GM21526 (cell line): ENCODE results near the gene CAMTA1.

Experiments used
- ATAC-seq: cut with Tn5 transposase; IDR thresholded peaks from one replicate; pipeline ENCODE4 v1.9.1; 2021; ENCODE audit warnings: moderate library complexity; ENCODE audit not compliant: unreplicated experiment, low FRiP score

CAMTA1 gene

GRCh38 chr1:6922096-6922931 is 137.1 kb downstream of the CAMTA1 start:
- no peak for ATAC-seq

GRCh38 chr1:6923012-6923411 is 137.8 kb downstream of the CAMTA1 start:
- ATAC-seq = no peak

GRCh38 chr1:6923416-6923815 is 138.2 kb downstream of the CAMTA1 start:
- no peak for ATAC-seq

GRCh38 chr1:6923955-6924881 is 139.0 kb downstream of the CAMTA1 start:
- ATAC-seq = no peak

GRCh38 chr1:6924891-6925290 is 139.6 kb downstream of the CAMTA1 start:
- ATAC-seq = no peak

- ATAC-seq = no peak
Observed at GRCh38 chr1:6927626-6928025, 142.4 kb downstream of the CAMTA1 start.

- ATAC-seq = no peak
Observed at GRCh38 chr1:6928106-6928885, 143.0 kb downstream of the CAMTA1 start.

- ATAC-seq = no peak
Observed at GRCh38 chr1:6930732-6931300, 145.6 kb downstream of the CAMTA1 start.

- no peak for ATAC-seq
Observed at GRCh38 chr1:6935361-6935883, 150.2 kb downstream of the CAMTA1 start.

- no peak for ATAC-seq
Observed at GRCh38 chr1:6935911-6936690, 150.8 kb downstream of the CAMTA1 start.

GRCh38 chr1:6937048-6937447 is 151.8 kb downstream of the CAMTA1 start:
- ATAC-seq = no peak

GRCh38 chr1:6939363-6939762 is 154.1 kb downstream of the CAMTA1 start:
- ATAC-seq = no peak

GRCh38 chr1:6941786-6942185 is 156.5 kb downstream of the CAMTA1 start:
- no peak for ATAC-seq

GRCh38 chr1:6942990-6943389 is 157.7 kb downstream of the CAMTA1 start:
- ATAC-seq = no peak

- no peak for ATAC-seq
Observed at GRCh38 chr1:6944434-6944833, 159.2 kb downstream of the CAMTA1 start.

- ATAC-seq = no peak
Observed at GRCh38 chr1:6947952-6948351, 162.7 kb downstream of the CAMTA1 start.

- ATAC-seq = no peak
Observed at GRCh38 chr1:6948416-6948815, 163.2 kb downstream of the CAMTA1 start.

GRCh38 chr1:6948861-6949260 is 163.6 kb downstream of the CAMTA1 start:
- no peak for ATAC-seq

GRCh38 chr1:6950001-6950765 is 164.9 kb downstream of the CAMTA1 start:
- ATAC-seq = no peak
